Measurements from ENCODE around the gene TAF10.
A peak's percentile ranks its signal among the peaks of the same experiment; 100 is the strongest.

TAF10 gene

GRCh38 chr11:6613496-6613895 lies 1.5 kb upstream of the TAF10 start:
- Histone ChIP-seq H2AFZ (ENCODE audit: low read length) (no peak overlapping the region), H4K20me1 (ENCODE audit: insufficient read depth, low read length) (no peaks in the 10 kb centered on the region), H3K36me3 (replicated peaks; ENCODE audit: insufficient read depth, low read length) (no peaks in the 10 kb centered on the region), H3K27ac (ENCODE audit: low read length) (no peak overlapping the region), H3K9ac (ENCODE audit: low read length) (no peak overlapping the region), H3K79me2 (ENCODE audit: low read length) (peaks cover 22% of the 10 kb centered on the region), H3F3A (ENCODE audit: insufficient read depth, low read length) (peaks cover 11% of the 10 kb centered on the region), H3K4me3 (ENCODE audit: low read length) (no peak overlapping the region), H3K4me2 (ENCODE audit: low read depth, low read length) (peak overlapping the region; percentile 96; the same call in 1 of the 2 replicates), H3K4me1 (ENCODE audit: low read length) (peaks cover 15% of the 10 kb centered on the region; the same call in 1 of the 2 replicates), H3K9me3 (replicated peaks; ENCODE audit: insufficient read depth, low read length) (no peaks in the 10 kb centered on the region), H3K9me2 (replicated peaks; ENCODE audit: insufficient read depth, low read length) (no peaks in the 10 kb centered on the region), H3K27me3 (replicated peaks; ENCODE audit: insufficient read depth, low read length) (no peaks in the 10 kb centered on the region)
- TF ChIP-seq EZH2phosphoT487 (IDR thresholded peaks at IDR 0.05; ENCODE audit: low read length) (no peak), EZH2 (optimal IDR thresholded peaks at IDR 0.05; ENCODE audit: low read depth, low read length) (no peak), CTCF (IDR thresholded peaks at IDR 0.05; ENCODE audit: low read length) (no peak)
- no peak for DNase-seq

- Histone ChIP-seq H2AFZ (ENCODE audit: low read length) (no peak overlapping the region), H3K9me2 (replicated peaks; ENCODE audit: insufficient read depth, low read length) (no peaks in the 10 kb centered on the region), H3K79me2 (ENCODE audit: low read length) (peaks cover 24% of the 10 kb centered on the region), H3K27me3 (replicated peaks; ENCODE audit: insufficient read depth, low read length) (no peaks in the 10 kb centered on the region), H3K4me2 (ENCODE audit: low read depth, low read length) (peak overlapping the region; percentile 88), H3K9ac (ENCODE audit: low read length) (peak overlapping the region; percentile 81), H3K27ac (ENCODE audit: low read length) (peak overlapping the region; percentile 94; the same call in 1 of the 2 replicates), H4K20me1 (ENCODE audit: insufficient read depth, low read length) (no peaks in the 10 kb centered on the region), H3K4me1 (ENCODE audit: low read length) (peaks cover 24% of the 10 kb centered on the region), H3F3A (ENCODE audit: insufficient read depth, low read length) (peaks cover 21% of the 10 kb centered on the region), H3K36me3 (replicated peaks; ENCODE audit: insufficient read depth, low read length) (no peaks in the 10 kb centered on the region), H3K4me3 (ENCODE audit: low read length) (peak overlapping the region; percentile 78), H3K9me3 (replicated peaks; ENCODE audit: insufficient read depth, low read length) (no peaks in the 10 kb centered on the region)
- TF ChIP-seq CTCF (IDR thresholded peaks at IDR 0.05; ENCODE audit: low read length) (no peak), EZH2phosphoT487 (IDR thresholded peaks at IDR 0.05; ENCODE audit: low read length) (no peak), EZH2 (optimal IDR thresholded peaks at IDR 0.05; ENCODE audit: low read depth, low read length) (no peak)
- DNase-seq = no peak
These were observed 128 bp downstream of the TAF10 start for GRCh38 chr11:6611963-6612212.

GRCh38 chr11:6611092-6611962 lies 689 bp downstream of the TAF10 start:
- Histone ChIP-seq H2AFZ (ENCODE audit: low read length) (no peak overlapping the region), H3K4me1 (ENCODE audit: low read length) (peaks cover 29% of the 10 kb centered on the region), H3K36me3 (replicated peaks; ENCODE audit: insufficient read depth, low read length) (no peaks in the 10 kb centered on the region)

More at GRCh38 chr11:6611092-6611962, 689 bp downstream of the TAF10 start:
- no peaks in the 10 kb centered on the region for H3K27me3 ChIP-seq (replicated peaks; ENCODE audit: insufficient read depth, low read length)
- peaks cover 26% of the 10 kb centered on the region for H3F3A ChIP-seq (ENCODE audit: insufficient read depth, low read length)
- H3K9ac ChIP-seq (ENCODE audit: low read length) = peak overlapping the region; percentile 81
- H3K9me2 ChIP-seq (replicated peaks; ENCODE audit: insufficient read depth, low read length) = no peaks in the 10 kb centered on the region
- no peaks in the 10 kb centered on the region for H4K20me1 ChIP-seq (ENCODE audit: insufficient read depth, low read length)
- TF ChIP-seq CTCF (IDR thresholded peaks at IDR 0.05; ENCODE audit: low read length) (no peak), EZH2 (optimal IDR thresholded peaks at IDR 0.05; ENCODE audit: low read depth, low read length) (no peak)
- H3K4me3 ChIP-seq (ENCODE audit: low read length) = peak overlapping the region; percentile 78
- peak overlapping the region; percentile 88 for H3K4me2 ChIP-seq (ENCODE audit: low read depth, low read length)
- peak overlapping the region; percentile 20; the same call in 1 of the 2 replicates for H3K27ac ChIP-seq (ENCODE audit: low read length)
- H3K9me3 ChIP-seq (replicated peaks; ENCODE audit: insufficient read depth, low read length) = no peaks in the 10 kb centered on the region
- DNase-seq = no peak
- H3K79me2 ChIP-seq (ENCODE audit: low read length) = peaks cover 24% of the 10 kb centered on the region
